Measurements from ENCODE around the gene ABHD6.

The ABHD6 gene

DNA sequence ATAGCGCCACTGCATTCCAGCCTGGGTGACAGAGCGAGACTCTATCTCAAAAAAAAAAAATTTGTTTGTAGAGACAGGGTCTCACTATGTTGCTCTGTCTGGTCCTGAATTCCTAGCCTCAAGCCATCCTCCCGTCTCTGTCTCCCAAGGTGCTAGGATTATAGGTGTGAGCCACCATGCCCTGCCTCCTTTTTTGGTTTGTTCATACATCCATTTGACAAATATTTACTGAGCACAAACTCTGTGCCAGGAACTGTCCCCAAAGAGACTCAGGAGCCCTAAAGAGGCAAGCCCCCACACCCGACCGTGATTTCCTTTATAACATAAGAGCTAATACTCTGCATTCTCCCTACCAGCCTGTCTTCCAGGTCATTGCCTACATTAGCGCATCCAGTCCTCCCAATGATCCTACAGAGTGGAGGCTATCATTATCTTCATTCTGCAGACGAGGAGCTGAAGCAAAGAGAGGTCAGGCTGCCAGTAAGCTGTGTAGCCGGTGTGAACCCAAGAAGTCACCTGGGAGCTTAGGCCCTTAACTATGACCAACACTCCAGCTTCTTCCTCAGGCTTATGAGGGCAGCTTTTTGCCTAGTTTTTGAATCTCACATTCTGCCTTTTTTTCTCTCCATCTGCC lies 88.8 kb downstream of the ABHD6 start:
- ChIA-PET POLR2A (no interaction called here), CTCF (interaction anchor here (1.2 to 3.0 kb wide), 2 partner anchors 20 to 89 kb away, joined by 3 to 16 read pairs; partner anchors contain the start of genes HTD2 and RPP14)
- Histone ChIP-seq H3K36me3 (ENCODE audit: control insufficient read depth in 4 of 4, insufficient read depth in 4 of 4, low read length in 3 of 4) (peaks cover 0 to 2% (median 0%) of the 10 kb centered on the region in 4 experiments), H3K9me3 (ENCODE audit: control extremely low read depth in 1 of 5, control insufficient read depth in 4 of 5, insufficient read depth in 2 of 5, low read depth in 1 of 5, low read length in 4 of 5) (no peaks in the 10 kb centered on the region), H3K4me1 (ENCODE audit: control extremely low read depth in 1 of 4, control insufficient read depth in 4 of 4, insufficient read depth in 4 of 4, low read length in 3 of 4) (peaks cover 0 to 5% (median under 1%) of the 10 kb centered on the region in 4 experiments), H3K4me3 (ENCODE audit: control insufficient read depth in 1 of 7, extremely low read depth in 1 of 7, insufficient read depth in 4 of 7, low read depth in 2 of 7, low read length in 6 of 7) (no peak overlapping the region), H3K27me3 (replicated peaks in 2 of 5; ENCODE audit: control insufficient read depth in 4 of 5, insufficient read depth in 5 of 5, low read length in 4 of 5) (no peaks in the 10 kb centered on the region), H3K27ac (ENCODE audit: insufficient read depth in 1 of 2, low read depth in 1 of 2, low read length in 2 of 2, poor library complexity in 1 of 2, severe bottlenecking in 2 of 2) (no peak overlapping the region)
- 97% methylated on average over 7 of the region's 8 CpGs for WGBS (ENCODE audit: insufficient coverage)
- DNase-seq: no peak

- 96% methylated on average over 7 of the region's 8 CpGs for WGBS (ENCODE audit: insufficient coverage)
- H3K27ac ChIP-seq (ENCODE audit: insufficient read depth in 1 of 2, low read depth in 1 of 2, low read length in 2 of 2, poor library complexity in 1 of 2, severe bottlenecking in 2 of 2): no peak overlapping the region
- peak in 2 of 3 donors; percentile 36 to 49 for DNase-seq
Observed at GRCh38 chr3:58329150-58329921, 91.7 kb downstream of the ABHD6 start.

GRCh38 chr3:58329922-58330413 lies 92.4 kb downstream of the ABHD6 start:
- ChIA-PET CTCF (interaction anchor here (1.1 to 7.4 kb wide), 6 partner anchors 10 to 86 kb away, joined by 3 to 44 read pairs (median 4); no protein-coding TSS in a partner anchor), POLR2A (no interaction called here)
- Histone ChIP-seq H3K27ac (ENCODE audit: insufficient read depth in 1 of 2, low read depth in 1 of 2, low read length in 2 of 2, poor library complexity in 1 of 2, severe bottlenecking in 2 of 2) (no peak overlapping the region), H3K4me3 (ENCODE audit: control insufficient read depth in 1 of 7, extremely low read depth in 1 of 7, insufficient read depth in 4 of 7, low read depth in 2 of 7, low read length in 6 of 7) (no peak overlapping the region), H3K4me1 (ENCODE audit: control extremely low read depth in 1 of 4, control insufficient read depth in 4 of 4, insufficient read depth in 4 of 4, low read length in 3 of 4) (peaks cover 7 to 23% (median 21%) of the 10 kb centered on the region in 4 experiments), H3K9me3 (ENCODE audit: control extremely low read depth in 1 of 5, control insufficient read depth in 4 of 5, insufficient read depth in 2 of 5, low read depth in 1 of 5, low read length in 4 of 5) (no peaks in the 10 kb centered on the region), H3K36me3 (ENCODE audit: control insufficient read depth in 4 of 4, insufficient read depth in 4 of 4, low read length in 3 of 4) (no peaks in the 10 kb centered on the region), H3K27me3 (replicated peaks in 2 of 5; ENCODE audit: control insufficient read depth in 4 of 5, insufficient read depth in 5 of 5, low read length in 4 of 5) (no peaks in the 10 kb centered on the region)
- DNase-seq: no peak
- WGBS (ENCODE audit: insufficient coverage): 100% methylated on average over 4 of the region's 5 CpGs

More at GRCh38 chr3:58329150-58329921, 91.7 kb downstream of the ABHD6 start:
- Histone ChIP-seq H3K36me3 (ENCODE audit: control insufficient read depth in 4 of 4, insufficient read depth in 4 of 4, low read length in 3 of 4) (no peaks in the 10 kb centered on the region), H3K4me1 (ENCODE audit: control extremely low read depth in 1 of 4, control insufficient read depth in 4 of 4, insufficient read depth in 4 of 4, low read length in 3 of 4) (peaks cover 4 to 17% (median 16%) of the 10 kb centered on the region in 4 experiments), H3K27me3 (replicated peaks in 2 of 5; ENCODE audit: control insufficient read depth in 4 of 5, insufficient read depth in 5 of 5, low read length in 4 of 5) (no peaks in the 10 kb centered on the region), H3K9me3 (ENCODE audit: control extremely low read depth in 1 of 5, control insufficient read depth in 4 of 5, insufficient read depth in 2 of 5, low read depth in 1 of 5, low read length in 4 of 5) (no peaks in the 10 kb centered on the region), H3K4me3 (ENCODE audit: control insufficient read depth in 1 of 7, extremely low read depth in 1 of 7, insufficient read depth in 4 of 7, low read depth in 2 of 7, low read length in 6 of 7) (no peak overlapping the region)
- POLR2A ChIA-PET: no interaction called here
- CTCF ChIA-PET: interaction anchor here (1.1 to 7.4 kb wide), 4 partner anchors 57 to 87 kb away, joined by 3 to 44 read pairs (median 4); no protein-coding TSS in a partner anchor

GRCh38 chr3:58331593-58332152 lies 94.1 kb downstream of the ABHD6 start:
- no peaks in the 10 kb centered on the region for H3K27me3 ChIP-seq (replicated peaks in 2 of 5; ENCODE audit: control insufficient read depth in 4 of 5, insufficient read depth in 5 of 5, low read length in 4 of 5)
- DNase-seq: no peak
- 100% methylated on average over 4 of the region's 4 CpGs for WGBS (ENCODE audit: insufficient coverage)
- ChIA-PET CTCF (interaction anchor here (0.7 to 7.4 kb wide), 9 partner anchors 10 to 160 kb away, joined by 3 to 44 read pairs (median 3); partner anchors contain the start of gene KCTD6), POLR2A (no interaction called here)
- H3K4me3 ChIP-seq (ENCODE audit: control insufficient read depth in 1 of 7, extremely low read depth in 1 of 7, insufficient read depth in 4 of 7, low read depth in 2 of 7, low read length in 6 of 7): no peak overlapping the region
- H3K9me3 ChIP-seq (ENCODE audit: control extremely low read depth in 1 of 5, control insufficient read depth in 4 of 5, insufficient read depth in 2 of 5, low read depth in 1 of 5, low read length in 4 of 5): no peaks in the 10 kb centered on the region
- H3K4me1 ChIP-seq (ENCODE audit: control extremely low read depth in 1 of 4, control insufficient read depth in 4 of 4, insufficient read depth in 4 of 4, low read length in 3 of 4): peaks cover 11 to 35% (median 33%) of the 10 kb centered on the region in 4 experiments
- no peak overlapping the region for H3K27ac ChIP-seq (ENCODE audit: insufficient read depth in 1 of 2, low read depth in 1 of 2, low read length in 2 of 2, poor library complexity in 1 of 2, severe bottlenecking in 2 of 2)
- peaks cover 0 to 7% (median 0%) of the 10 kb centered on the region in 4 experiments for H3K36me3 ChIP-seq (ENCODE audit: control insufficient read depth in 4 of 4, insufficient read depth in 4 of 4, low read length in 3 of 4)

- Histone ChIP-seq H3K36me3 (ENCODE audit: control insufficient read depth in 4 of 4, insufficient read depth in 4 of 4, low read length in 3 of 4) (peaks cover 0 to 16% (median 0%) of the 10 kb centered on the region in 4 experiments), H3K27me3 (replicated peaks in 2 of 5; ENCODE audit: control insufficient read depth in 4 of 5, insufficient read depth in 5 of 5, low read length in 4 of 5) (no peaks in the 10 kb centered on the region), H3K4me1 (ENCODE audit: control extremely low read depth in 1 of 4, control insufficient read depth in 4 of 4, insufficient read depth in 4 of 4, low read length in 3 of 4) (peaks cover 11 to 42% (median 34%) of the 10 kb centered on the region in 4 experiments), H3K9me3 (ENCODE audit: control extremely low read depth in 1 of 5, control insufficient read depth in 4 of 5, insufficient read depth in 2 of 5, low read depth in 1 of 5, low read length in 4 of 5) (no peaks in the 10 kb centered on the region), H3K4me3 (ENCODE audit: control insufficient read depth in 1 of 7, extremely low read depth in 1 of 7, insufficient read depth in 4 of 7, low read depth in 2 of 7, low read length in 6 of 7) (peak within 1 kb of the TSS; percentile 58 to 96 (median 85)), H3K27ac (ENCODE audit: insufficient read depth in 1 of 2, low read depth in 1 of 2, low read length in 2 of 2, poor library complexity in 1 of 2, severe bottlenecking in 2 of 2) (peak within 1 kb of the TSS in 1 of 2 experiments; percentile 76)
- 1% methylated on average over 79 of the region's 79 CpGs for WGBS (ENCODE audit: insufficient coverage)
- POLR2A ChIA-PET: interaction anchor here (2.0 kb wide), 1 partner anchor 18 kb away, joined by 6 read pairs; no protein-coding TSS in a partner anchor
- DNase-seq: peak; percentile 78 to 93 (median 87)
- CTCF ChIA-PET: interaction anchor here (0.6 to 7.4 kb wide), 16 partner anchors 17 to 165 kb away, joined by 3 to 44 read pairs (median 4); partner anchors contain the start of gene KCTD6
Observed at GRCh38 chr3:58332575-58333188, 95.1 kb downstream of the ABHD6 start, which contains the start of gene PXK. TSS of gene PXK (plus strand) at chr3:58332892. CDS start at chr3:58332989, 97 bp downstream.

DNA sequence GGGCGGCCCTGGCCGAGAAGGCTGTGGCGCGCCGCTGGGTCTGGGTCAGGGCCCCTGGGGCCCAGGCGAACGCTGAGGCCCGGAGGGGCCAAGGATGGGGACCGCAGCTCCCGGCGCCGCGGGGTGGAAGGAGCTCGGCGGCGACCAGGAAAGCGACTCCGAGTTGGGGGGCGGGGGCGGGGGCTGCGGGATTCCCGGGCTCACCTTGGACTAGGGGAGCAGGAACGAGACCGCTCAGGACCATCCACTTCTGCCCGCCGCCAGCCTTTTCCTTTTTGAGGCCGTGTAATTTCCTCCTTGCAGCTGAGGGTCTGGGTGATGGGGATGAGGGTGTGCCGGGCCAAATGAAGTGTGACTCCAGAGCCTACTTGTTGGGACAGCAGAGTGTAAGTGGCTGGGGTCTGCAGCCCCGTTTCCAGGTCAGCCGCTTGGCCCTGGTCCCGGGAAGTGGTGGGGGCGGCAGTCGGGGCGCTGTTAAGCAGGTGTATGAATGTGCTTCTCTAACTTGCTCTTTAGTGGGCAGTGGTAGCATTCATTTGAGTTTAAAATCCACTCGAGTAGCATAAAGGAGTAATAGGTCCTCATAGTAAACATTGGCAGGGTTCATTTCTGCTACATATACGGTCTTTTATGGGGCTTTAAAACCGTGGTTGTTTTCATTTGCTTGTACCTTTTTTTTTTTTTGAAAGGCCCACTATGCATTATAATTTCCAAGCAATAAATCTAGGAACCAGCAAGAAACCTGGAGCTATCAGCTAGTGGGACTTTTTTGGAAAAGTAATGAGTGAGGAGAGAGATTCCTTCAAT lies 95.8 kb downstream of the ABHD6 start:
- Histone ChIP-seq H3K4me1 (ENCODE audit: control extremely low read depth in 1 of 4, control insufficient read depth in 4 of 4, insufficient read depth in 4 of 4, low read length in 3 of 4) (peaks cover 11 to 42% (median 34%) of the 10 kb centered on the region in 4 experiments), H3K27me3 (replicated peaks in 2 of 5; ENCODE audit: control insufficient read depth in 4 of 5, insufficient read depth in 5 of 5, low read length in 4 of 5) (no peaks in the 10 kb centered on the region), H3K9me3 (ENCODE audit: control extremely low read depth in 1 of 5, control insufficient read depth in 4 of 5, insufficient read depth in 2 of 5, low read depth in 1 of 5, low read length in 4 of 5) (no peaks in the 10 kb centered on the region), H3K4me3 (ENCODE audit: control insufficient read depth in 1 of 7, extremely low read depth in 1 of 7, insufficient read depth in 4 of 7, low read depth in 2 of 7, low read length in 6 of 7) (peak overlapping the region; percentile 58 to 96 (median 85)), H3K36me3 (ENCODE audit: control insufficient read depth in 4 of 4, insufficient read depth in 4 of 4, low read length in 3 of 4) (peaks cover 0 to 19% (median 0%) of the 10 kb centered on the region in 4 experiments), H3K27ac (ENCODE audit: insufficient read depth in 1 of 2, low read depth in 1 of 2, low read length in 2 of 2, poor library complexity in 1 of 2, severe bottlenecking in 2 of 2) (peak overlapping the region in 1 of 2 experiments; percentile 76)
- ChIA-PET POLR2A (interaction anchor here (1.2 to 2.0 kb wide), 2 partner anchors 8 to 17 kb away, joined by 5 to 6 read pairs; no protein-coding TSS in a partner anchor), CTCF (interaction anchor here (0.7 to 7.4 kb wide), 17 partner anchors 10 to 200 kb away, joined by 3 to 44 read pairs (median 4); no protein-coding TSS in a partner anchor)
- 0% methylated on average over 30 of the region's 37 CpGs for WGBS (ENCODE audit: insufficient coverage)
- DNase-seq: peak in 2 of 3 donors; percentile 50 to 62
